Measurements from ENCODE around the gene SCGB1C2.
"Not testable (repeated sequence)": the region's sequence is repeated elsewhere in the genome, so short reads cannot be mapped to it uniquely, and the experiment has no call there.

SCGB1C2 gene

GRCh38 chr17:165939-166338 is 28.6 kb downstream of the SCGB1C2 start:
- no peak for TF ChIP-seq CTCF (IDR thresholded peaks at IDR 0.05; ENCODE audit: low read depth, low read length, missing control alignments)
- H3K4me3 ChIP-seq (ENCODE audit: low read depth, low read length) = no peak overlapping the region

GRCh38 chr17:168614-169013 is 31.2 kb downstream of the SCGB1C2 start:
- not testable (repeated sequence) for DNase-seq (ENCODE audit: low read depth); H3K4me3 ChIP-seq (ENCODE audit: low read depth, low read length)

More at GRCh38 chr17:165939-166338, 28.6 kb downstream of the SCGB1C2 start:
- no peak for DNase-seq (ENCODE audit: low read depth)

- TF ChIP-seq CTCF (IDR thresholded peaks at IDR 0.05; ENCODE audit: low read depth, low read length, missing control alignments) = no peak
- no peak overlapping the region for H3K4me3 ChIP-seq (ENCODE audit: low read depth, low read length)
- no peak for DNase-seq (ENCODE audit: low read depth)
Observed at GRCh38 chr17:170130-170670, 32.8 kb downstream of the SCGB1C2 start.

GRCh38 chr17:171871-172270 is 34.5 kb downstream of the SCGB1C2 start:
- TF ChIP-seq CTCF (IDR thresholded peaks at IDR 0.05; ENCODE audit: low read depth, low read length, missing control alignments) = no peak
- no peak for DNase-seq (ENCODE audit: low read depth)
- no peak overlapping the region for H3K4me3 ChIP-seq (ENCODE audit: low read depth, low read length)

- no peak overlapping the region for H3K4me3 ChIP-seq (ENCODE audit: low read depth, low read length)
- TF ChIP-seq CTCF (IDR thresholded peaks at IDR 0.05; ENCODE audit: low read depth, low read length, missing control alignments) = no peak
- DNase-seq (ENCODE audit: low read depth) = no peak
Observed at GRCh38 chr17:172401-172800, 35.0 kb downstream of the SCGB1C2 start.

GRCh38 chr17:173166-173911 is 36.0 kb downstream of the SCGB1C2 start:
- no peak for TF ChIP-seq CTCF (IDR thresholded peaks at IDR 0.05; ENCODE audit: low read depth, low read length, missing control alignments)
- H3K4me3 ChIP-seq (ENCODE audit: low read depth, low read length) = no peak overlapping the region
- no peak for DNase-seq (ENCODE audit: low read depth)

GRCh38 chr17:177155-177554 is 39.8 kb downstream of the SCGB1C2 start:
- no peak overlapping the region for H3K4me3 ChIP-seq (ENCODE audit: low read depth, low read length)
- TF ChIP-seq CTCF (IDR thresholded peaks at IDR 0.05; ENCODE audit: low read depth, low read length, missing control alignments) = no peak
- no peak for DNase-seq (ENCODE audit: low read depth)

Measured in GM12864 (cell line).